Activated CD8-positive, alpha-beta memory T cell treated with anti-CD3 and anti-CD28 coated beads, Interleukin-2, amount 10 ng/mL, durations not matched to agents 7 days and 5 days (primary cell): Measurements from ENCODE around the gene RABEPK. TPM values are rescaled to one million over a fixed set of nuclear protein-coding genes. Genes with fewer than 3 reads are reported as not detected.
A peak's percentile ranks its signal among the peaks of the same experiment; 100 is the strongest.
"Not testable (repeated sequence)": the region's sequence is repeated elsewhere in the genome, so short reads cannot be mapped to it uniquely, and the experiment has no call there.

Experiments used
- ATAC-seq: fragments of 150-1000 bp; cut with Tn5 transposase; one replicate; pipeline ENCODE4 v1.10.0; 2021; ENCODE audit warnings: moderate library complexity
- CTCF ChIA-PET: fragments of 350-600 bp; sonication (Branson Sonifier 250); formaldehyde crosslinking; loops from one replicate; lab custom pipeline; 2021; ENCODE audit warnings: antibody characterized with exemption; lab: Charles Lee
- DNase-seq: peaks from one replicate; pipeline ENCODE4 v3.0.0-alpha.2; 2020
- H3K27ac Mint-ChIP-seq: one replicate; pipeline ENCODE4 v1.8.0; 2021; ENCODE audit warnings: mild to moderate bottlenecking, mixed read lengths
- H3K27me3 Mint-ChIP-seq: one replicate; pipeline ENCODE4 v1.8.0; 2021; ENCODE audit warnings: mixed read lengths
- H3K36me3 Mint-ChIP-seq: one replicate; pipeline ENCODE4 v1.8.0; 2021; ENCODE audit warnings: mild to moderate bottlenecking, mixed read lengths
- H3K4me1 Mint-ChIP-seq: one replicate; pipeline ENCODE4 v1.8.0; 2021; ENCODE audit warnings: mixed read lengths
- H3K4me3 Mint-ChIP-seq: one replicate; pipeline ENCODE4 v1.8.0; 2021; ENCODE audit warnings: mild to moderate bottlenecking, moderate library complexity, mixed read lengths
- H3K9me3 Mint-ChIP-seq: one replicate; pipeline ENCODE4 v1.8.0; 2022; ENCODE audit warnings: low read depth, mixed read lengths
- total RNA-seq, 2 experiments: library from RNA; stranded (reverse); gene quantifications; one replicate each; pipeline ENCODE4 v1.2.3, GENCODE V29; 2021

The RABEPK gene
- total RNA-seq, 2 experiments from 2014 or later: 14.3 to 16.9 TPM

GRCh38 chr9:125241863-125242739, 41.8 kb downstream of the RABEPK start:
- Mint-ChIP-seq H3K27ac (peak overlapping the region; percentile 99), H3K36me3 (peaks cover 36% of the 10 kb centered on the region), H3K4me1 (peaks cover 29% of the 10 kb centered on the region), H3K9me3 (no peaks in the 10 kb centered on the region), H3K27me3 (no peaks in the 10 kb centered on the region), H3K4me3 (peak overlapping the region; percentile 94)
- CTCF ChIA-PET: interaction anchor here (1.2 to 4.4 kb wide), 7 partner anchors 9 to 471 kb away, joined by 3 to 29 read pairs (median 6); partner anchors contain the start of genes GAPVD1, NR6A1 and RABEPK
- peak; percentile 11 for ATAC-seq
- no peak for DNase-seq

- H3K27ac Mint-ChIP-seq: no peak overlapping the region
- no peaks in the 10 kb centered on the region for H3K27me3 Mint-ChIP-seq
- CTCF ChIA-PET: interaction anchor here (4.4 kb wide), 1 partner anchor 18 kb away, joined by 29 read pairs; the partner anchor contains the start of gene GAPVD1
- DNase-seq: no peak
- ATAC-seq: no peak
- H3K36me3 Mint-ChIP-seq: peaks cover 22% of the 10 kb centered on the region
- H3K9me3 Mint-ChIP-seq: no peaks in the 10 kb centered on the region
- H3K4me3 Mint-ChIP-seq: no peak overlapping the region
- peaks cover 14% of the 10 kb centered on the region for H3K4me1 Mint-ChIP-seq
Observed at GRCh38 chr9:125243792-125244260, 43.5 kb downstream of the RABEPK start.

DNA sequence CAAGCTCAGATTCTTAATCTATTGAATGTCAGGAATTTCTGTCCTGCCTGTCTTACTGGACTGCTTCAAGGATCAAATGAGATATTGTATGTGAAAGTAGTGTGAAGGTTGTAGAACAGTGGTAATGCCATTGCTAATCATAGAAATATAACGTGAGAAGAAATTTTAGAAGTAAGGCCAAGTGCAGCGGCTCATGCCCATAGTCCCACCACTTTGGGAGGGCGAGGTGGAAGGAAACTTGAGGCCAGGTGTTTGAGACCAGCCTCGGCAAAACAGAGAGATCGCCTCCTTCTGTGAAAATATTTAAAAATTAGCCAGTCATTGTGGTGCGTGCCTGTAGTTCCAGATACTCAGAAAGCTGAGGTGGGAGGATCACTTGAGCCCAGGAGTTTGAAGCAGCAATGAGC, 45.9 kb downstream of the RABEPK start:
- DNase-seq (no peak), ATAC-seq (no peak)
- Mint-ChIP-seq H3K36me3 (peaks cover under 1% of the 10 kb centered on the region), H3K27me3 (no peaks in the 10 kb centered on the region), H3K4me3 (no peak overlapping the region), H3K27ac (no peak overlapping the region), H3K9me3 (no peaks in the 10 kb centered on the region), H3K4me1 (peaks cover 6% of the 10 kb centered on the region)
- CTCF ChIA-PET: no interaction called here

DNA sequence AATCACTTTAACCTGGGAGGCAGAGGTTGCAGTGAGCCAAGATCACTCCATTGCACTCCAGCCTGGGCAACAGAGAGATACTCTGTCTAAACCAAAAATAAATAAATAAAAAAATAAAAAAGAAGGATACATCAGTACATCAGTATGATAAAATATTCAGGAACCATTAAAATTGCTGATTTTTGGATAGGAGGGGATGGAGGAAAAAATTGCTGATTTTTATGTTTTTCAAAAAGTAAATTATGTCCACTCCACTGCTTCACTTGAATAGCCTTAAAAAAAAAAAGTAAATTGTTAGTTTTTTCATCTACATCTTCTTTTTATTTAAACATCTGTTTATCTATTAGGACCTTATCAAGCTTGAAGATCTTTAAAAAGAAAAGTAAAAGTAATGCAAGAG, 53.9 kb downstream of the RABEPK start:
- Mint-ChIP-seq H3K36me3 (no peaks in the 10 kb centered on the region), H3K4me3 (no peak overlapping the region), H3K9me3 (no peaks in the 10 kb centered on the region), H3K27ac (no peak overlapping the region), H3K4me1 (no peaks in the 10 kb centered on the region), H3K27me3 (no peaks in the 10 kb centered on the region)
- CTCF ChIA-PET: no interaction called here
- DNase-seq: no peak
- no peak for ATAC-seq

DNA sequence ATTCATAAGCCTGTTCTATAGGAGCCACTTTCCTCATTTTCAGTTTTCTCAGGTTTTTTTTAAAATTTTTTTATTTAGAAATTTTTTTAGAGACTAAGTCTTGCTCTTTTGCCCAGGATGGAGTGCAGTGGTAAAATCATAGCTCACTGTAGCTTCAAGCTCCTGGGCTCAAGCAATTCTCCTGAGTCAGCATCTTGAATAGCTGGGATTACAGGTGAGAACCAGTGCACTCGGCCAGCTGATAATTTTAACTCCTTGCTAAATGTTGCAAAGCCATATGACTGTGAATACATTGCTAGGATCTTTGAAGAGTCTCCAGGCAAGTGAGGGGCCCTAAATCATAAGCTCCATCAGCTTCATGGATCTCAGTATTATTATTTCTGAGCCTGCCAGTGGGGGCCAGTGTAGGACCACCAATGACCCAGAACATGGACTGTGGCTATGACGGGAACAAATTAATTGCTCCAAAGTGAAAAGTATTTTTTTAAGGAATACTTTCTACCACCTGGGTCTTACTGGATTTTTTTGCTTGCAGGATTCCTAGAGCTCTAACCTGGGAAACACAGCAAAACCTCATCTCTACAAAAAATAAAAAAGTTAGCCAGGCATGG, 55.5 kb downstream of the RABEPK start:
- no peaks in the 10 kb centered on the region for H3K27me3 Mint-ChIP-seq
- H3K36me3 Mint-ChIP-seq: peaks cover 1% of the 10 kb centered on the region
- no peaks in the 10 kb centered on the region for H3K9me3 Mint-ChIP-seq
- CTCF ChIA-PET: interaction anchor here (0.6 to 1.9 kb wide), 15 partner anchors 9 to 152 kb away, joined by 3 to 6 read pairs (median 4); no protein-coding TSS in a partner anchor
- no peak overlapping the region for H3K27ac Mint-ChIP-seq
- DNase-seq (no peak), ATAC-seq (peak; percentile 47)
- peaks cover 5% of the 10 kb centered on the region for H3K4me1 Mint-ChIP-seq
- H3K4me3 Mint-ChIP-seq: no peak overlapping the region

DNA sequence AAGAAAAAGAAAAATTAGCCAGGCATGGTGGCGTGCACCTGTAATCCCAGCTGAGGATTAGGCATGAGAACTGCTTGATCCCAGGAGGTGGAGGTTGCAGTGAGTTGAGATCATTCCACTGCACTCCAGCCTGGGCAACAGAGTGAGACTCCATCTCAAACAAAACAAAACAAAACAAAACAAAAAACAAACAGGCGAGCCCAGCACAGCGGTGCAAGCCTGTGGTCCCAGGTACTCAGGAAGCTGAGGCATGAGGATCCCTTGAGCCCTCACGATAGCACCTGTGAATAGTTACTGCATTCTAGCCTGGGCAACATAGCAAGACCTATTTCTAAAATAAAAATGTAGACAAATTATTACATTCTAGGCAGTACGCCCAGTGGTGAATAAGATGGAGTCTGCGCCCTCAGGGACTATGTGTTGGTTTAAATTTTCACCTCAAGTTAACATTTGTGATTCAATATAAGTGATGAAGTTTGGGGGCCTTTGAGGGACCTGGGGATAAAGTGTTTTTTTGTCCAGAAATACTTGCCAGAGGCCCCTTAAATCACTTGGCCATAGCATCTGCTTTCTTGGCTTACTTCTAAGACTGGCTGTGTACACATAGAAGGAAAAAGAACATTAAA, 57.9 kb downstream of the RABEPK start:
- H3K9me3 Mint-ChIP-seq: no peaks in the 10 kb centered on the region
- no peak overlapping the region for H3K27ac Mint-ChIP-seq
- no peak overlapping the region for H3K4me3 Mint-ChIP-seq
- no peaks in the 10 kb centered on the region for H3K27me3 Mint-ChIP-seq
- CTCF ChIA-PET: no interaction called here
- H3K36me3 Mint-ChIP-seq: peaks cover 2% of the 10 kb centered on the region
- peaks cover 18% of the 10 kb centered on the region for H3K4me1 Mint-ChIP-seq
- DNase-seq (no peak), ATAC-seq (no peak)

- no peak for DNase-seq
- no peak overlapping the region for H3K4me3 Mint-ChIP-seq
- peaks cover 3% of the 10 kb centered on the region for H3K36me3 Mint-ChIP-seq
- no peak overlapping the region for H3K27ac Mint-ChIP-seq
- CTCF ChIA-PET: interaction anchor here (4.6 kb wide), 1 partner anchor 17 kb away, joined by 29 read pairs; the partner anchor contains the start of gene HSPA5
- no peaks in the 10 kb centered on the region for H3K9me3 Mint-ChIP-seq
- H3K4me1 Mint-ChIP-seq: peaks cover 24% of the 10 kb centered on the region
- no peaks in the 10 kb centered on the region for H3K27me3 Mint-ChIP-seq
- no peak for ATAC-seq
Observed at GRCh38 chr9:125258832-125259534, 58.6 kb downstream of the RABEPK start.

DNA sequence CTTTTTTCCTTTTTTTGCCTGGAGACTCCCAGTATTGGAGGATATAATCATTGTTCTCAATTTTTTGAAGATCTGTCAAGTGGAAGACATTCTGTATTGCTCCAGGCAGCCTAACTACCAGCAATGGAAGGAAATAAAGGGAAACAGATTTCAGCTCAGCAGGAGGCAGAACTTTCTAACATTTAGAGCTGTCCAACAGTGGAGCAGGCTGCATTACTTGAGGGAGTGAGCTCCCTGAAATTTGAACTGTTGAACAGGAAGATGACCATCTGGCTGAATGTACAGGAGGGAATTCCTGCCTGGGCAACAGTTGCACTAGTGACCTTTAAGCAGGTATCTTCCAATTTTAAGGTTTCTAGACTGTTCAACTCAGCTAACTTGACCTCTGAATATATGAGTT, 60.2 kb downstream of the RABEPK start:
- Mint-ChIP-seq H3K9me3 (no peaks in the 10 kb centered on the region), H3K4me3 (peak overlapping the region; percentile 97), H3K27ac (peak overlapping the region; percentile 95), H3K27me3 (no peaks in the 10 kb centered on the region), H3K36me3 (peaks cover 10% of the 10 kb centered on the region), H3K4me1 (peaks cover 36% of the 10 kb centered on the region)
- DNase-seq (no peak), ATAC-seq (no peak)
- CTCF ChIA-PET: interaction anchor here (1.2 to 4.6 kb wide), 3 partner anchors 11 to 274 kb away, joined by 3 to 29 read pairs (median 4); partner anchors contain the start of gene HSPA5

GRCh38 chr9:125261501-125262293, 61.4 kb downstream of the RABEPK start, which contains the start of gene GAPVD1:
Gene GAPVD1 (plus strand): TSS chr9:125261826. CDS start chr9:125298922, 37,096 bp downstream.
- Mint-ChIP-seq H3K4me1 (peaks cover 39% of the 10 kb centered on the region), H3K4me3 (peak within 1 kb of the TSS; percentile 97), H3K27me3 (no peaks in the 10 kb centered on the region), H3K27ac (peak within 1 kb of the TSS; percentile 95), H3K36me3 (peaks cover 11% of the 10 kb centered on the region), H3K9me3 (no peaks in the 10 kb centered on the region)
- ATAC-seq (peak; percentile 98), DNase-seq (peak; percentile 93)
- CTCF ChIA-PET: interaction anchor here (0.7 to 4.6 kb wide), 9 partner anchors 9 to 275 kb away, joined by 3 to 29 read pairs (median 4); partner anchors contain the start of gene HSPA5

GRCh38 chr9:125262294-125262991, 62.1 kb downstream of the RABEPK start:
- H3K4me1 Mint-ChIP-seq: peaks cover 39% of the 10 kb centered on the region
- peaks cover 14% of the 10 kb centered on the region for H3K36me3 Mint-ChIP-seq
- no peaks in the 10 kb centered on the region for H3K27me3 Mint-ChIP-seq
- peak; percentile 2 for ATAC-seq
- H3K27ac Mint-ChIP-seq: peak overlapping the region; percentile 89
- CTCF ChIA-PET: interaction anchor here (1.1 to 4.6 kb wide), 3 partner anchors 20 to 99 kb away, joined by 3 to 29 read pairs (median 5); partner anchors contain the start of gene HSPA5
- no peak for DNase-seq
- no peaks in the 10 kb centered on the region for H3K9me3 Mint-ChIP-seq
- H3K4me3 Mint-ChIP-seq: peak overlapping the region; percentile 97

DNA sequence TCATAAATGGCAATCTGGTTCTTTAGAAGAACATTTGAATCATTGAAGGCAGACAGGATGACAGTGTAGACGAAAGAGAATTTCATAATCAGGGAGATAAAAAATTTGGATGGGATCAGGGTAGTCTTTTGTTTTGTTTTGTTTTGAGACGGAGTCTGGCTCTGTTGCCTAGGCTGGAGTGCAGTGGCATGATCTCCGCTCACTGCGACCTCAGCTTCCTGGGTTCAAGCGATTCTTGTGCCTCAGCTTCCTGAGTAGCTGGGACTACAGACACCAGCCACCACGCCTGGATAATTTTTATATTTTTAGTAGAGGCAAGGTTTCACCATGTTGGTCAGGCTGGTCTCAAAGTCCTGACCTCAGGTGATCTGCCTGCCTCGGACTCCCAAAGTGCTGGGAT, 63.7 kb downstream of the RABEPK start:
- H3K4me3 Mint-ChIP-seq: peak overlapping the region; percentile 23
- peaks cover 18% of the 10 kb centered on the region for H3K36me3 Mint-ChIP-seq
- CTCF ChIA-PET: interaction anchor here (2.5 to 4.6 kb wide), 2 partner anchors 8 to 22 kb away, joined by 6 to 29 read pairs; partner anchors contain the start of gene HSPA5
- H3K27ac Mint-ChIP-seq: peak overlapping the region; percentile 60
- not testable (repeated sequence) for H3K9me3 Mint-ChIP-seq, ATAC-seq, H3K27me3 Mint-ChIP-seq
- H3K4me1 Mint-ChIP-seq: peaks cover 41% of the 10 kb centered on the region
- peak; percentile 50 for DNase-seq
